Neural progenitor cell (in vitro differentiated cells): ENCODE results near the gene NCAM1. TPM values are rescaled to one million over a fixed set of nuclear protein-coding genes. Genes with fewer than 3 reads are reported as not detected.

Source experiments
- DNase-seq: peaks from one replicate; pipeline ENCODE4 v3.0.0-alpha.2; 2016; ENCODE audit warnings: low spot score
- H2AFZ ChIP-seq: fragments of 200-600 bp; sonication (generic); replicated peaks from 2 replicates; pipeline ENCODE4 v1.6.1; 2016; ENCODE audit warnings: antibody characterized with exemption
- H3F3A ChIP-seq: fragments of 200-600 bp; sonication (generic); 2 replicates; pipeline ENCODE4 v1.6.1; 2016; ENCODE audit warnings: antibody characterized with exemption, low read depth
- H3K27ac ChIP-seq: fragments of 200-600 bp; sonication (generic); 2 replicates; pipeline ENCODE4 v1.5.1; 2016; ENCODE audit warnings: mild to moderate bottlenecking
- H3K27me3 ChIP-seq: fragments of 200-600 bp; sonication (generic); 2 replicates; pipeline ENCODE4 v1.6.1; 2016; ENCODE audit warnings: mild to moderate bottlenecking, moderate library complexity
- H3K36me3 ChIP-seq: fragments of 200-600 bp; sonication (generic); 2 replicates; pipeline ENCODE4 v1.5.1; 2016
- H3K4me1 ChIP-seq: fragments of 200-600 bp; sonication (generic); 2 replicates; pipeline ENCODE4 v1.6.1; 2016; ENCODE audit warnings: mixed run types
- H3K4me2 ChIP-seq: fragments of 200-600 bp; sonication (generic); 2 replicates; pipeline ENCODE4 v1.6.1; 2016
- H3K4me3 ChIP-seq: fragments of 200-600 bp; sonication (generic); 2 replicates; pipeline ENCODE4 v1.5.1; 2016
- H3K79me2 ChIP-seq: fragments of 200-600 bp; sonication (generic); 2 replicates; pipeline ENCODE4 v1.6.1; 2016; ENCODE audit warnings: low read depth
- H3K9ac ChIP-seq: fragments of 200-600 bp; sonication (generic); 2 replicates; pipeline ENCODE4 v1.6.1; 2016
- H3K9me3 ChIP-seq: fragments of 200-600 bp; sonication (generic); 2 replicates; pipeline ENCODE4 v1.5.1; 2016; ENCODE audit warnings: low read depth
- H4K20me1 ChIP-seq: fragments of 200-600 bp; sonication (generic); 2 replicates; pipeline ENCODE4 v1.6.1; 2016; ENCODE audit warnings: low read depth
- H3K27ac Mint-ChIP-seq: 3 replicates; pipeline ENCODE4 v1.8.0; 2021; ENCODE audit warnings: mixed read lengths
- H3K27me3 Mint-ChIP-seq: 2 replicates; pipeline ENCODE4 v1.8.0; 2022; ENCODE audit warnings: low read depth, mild to moderate bottlenecking, inconsistent platforms, moderate library complexity, mixed read lengths; ENCODE audit not compliant: insufficient read depth
- H3K36me3 Mint-ChIP-seq: 3 replicates; pipeline ENCODE4 v1.8.0; 2021; ENCODE audit warnings: mixed read lengths
- H3K4me1 Mint-ChIP-seq: 3 replicates; pipeline ENCODE4 v1.8.0; 2021; ENCODE audit warnings: mixed read lengths
- H3K4me3 Mint-ChIP-seq: 3 replicates; pipeline ENCODE4 v1.8.0; 2021; ENCODE audit warnings: mild to moderate bottlenecking, moderate library complexity, mixed read lengths
- H3K9me3 Mint-ChIP-seq: 3 replicates; pipeline ENCODE4 v1.8.0; 2020; ENCODE audit warnings: mixed read lengths
- CTCF ChIP-seq: fragments of 200-600 bp; sonication (generic); IDR thresholded peaks from 2 replicates; pipeline ENCODE4 v1.5.1; 2017; ENCODE audit warnings: antibody characterized with exemption, mild to moderate bottlenecking
- EZH2 ChIP-seq: fragments of 200-600 bp; sonication (generic); IDR thresholded peaks from 2 replicates; pipeline ENCODE4 v1.6.1; 2017; ENCODE audit warnings: antibody characterized with exemption, mild to moderate bottlenecking, moderate library complexity
- EZH2phosphoT487 ChIP-seq: fragments of 200-600 bp; sonication (generic); IDR thresholded peaks from 2 replicates; pipeline ENCODE4 v1.6.1; 2017; ENCODE audit warnings: antibody characterized with exemption
- total RNA-seq: library from RNA; depleted of rRNA; stranded (reverse); fragments of >200 nt; gene quantifications from 2 replicates; pipeline ENCODE4 v1.2.3, GENCODE V29; 2015; ENCODE audit warnings: low replicate concordance

The NCAM1 gene
- total RNA-seq, 1 donor from 2014 or later, result 17.5 TPM

- Mint-ChIP-seq H3K27me3 (peaks cover 12% of the 10 kb centered on the region), H3K4me1 (peaks cover 15% of the 10 kb centered on the region), H3K36me3 (peaks cover 30% of the 10 kb centered on the region), H3K4me3 (peak overlapping the region; percentile 88), H3K9me3 (no peaks in the 10 kb centered on the region), H3K27ac (no peak overlapping the region)
- TF ChIP-seq CTCF, result no peak
- no peak for TF ChIP-seq EZH2
- TF ChIP-seq EZH2phosphoT487, result no peak
- Histone ChIP-seq H3K9ac (no peak overlapping the region), H3K9me3 (no peaks in the 10 kb centered on the region), H2AFZ (no peak overlapping the region), H3K36me3 (no peaks in the 10 kb centered on the region), H3K27me3 (peaks cover 18% of the 10 kb centered on the region), H3K4me2 (peak overlapping the region; percentile 77), H3K4me3 (peak overlapping the region; percentile 77), H3K4me1 (peaks cover 7% of the 10 kb centered on the region), H3K79me2 (peaks cover 10% of the 10 kb centered on the region), H3K27ac (no peak overlapping the region), H3F3A (no peaks in the 10 kb centered on the region), H4K20me1 (no peaks in the 10 kb centered on the region)
- DNase-seq, result no peak
Observed at GRCh38 chr11:113315811-113316210, 354.6 kb downstream of the NCAM1 start.

- H3F3A ChIP-seq, result no peaks in the 10 kb centered on the region
- no peak overlapping the region for H3K4me3 Mint-ChIP-seq
- peaks cover 15% of the 10 kb centered on the region for H3K4me1 Mint-ChIP-seq
- H3K27ac ChIP-seq, result no peak overlapping the region
- TF ChIP-seq EZH2phosphoT487 (no peak), EZH2 (no peak), CTCF (no peak)
- H4K20me1 ChIP-seq, result no peaks in the 10 kb centered on the region
- no peak overlapping the region for H3K4me2 ChIP-seq
- no peak overlapping the region for H3K9ac ChIP-seq
- H3K36me3 ChIP-seq, result no peaks in the 10 kb centered on the region
- peaks cover 12% of the 10 kb centered on the region for H3K27me3 Mint-ChIP-seq
- peaks cover 10% of the 10 kb centered on the region for H3K79me2 ChIP-seq
- H3K4me3 ChIP-seq, result no peak overlapping the region
- H3K4me1 ChIP-seq, result peaks cover 7% of the 10 kb centered on the region
- peaks cover 30% of the 10 kb centered on the region for H3K36me3 Mint-ChIP-seq
- no peaks in the 10 kb centered on the region for H3K9me3 ChIP-seq
- no peak overlapping the region for H3K27ac Mint-ChIP-seq
- H3K27me3 ChIP-seq, result peaks cover 18% of the 10 kb centered on the region
- no peak for DNase-seq
- H3K9me3 Mint-ChIP-seq, result no peaks in the 10 kb centered on the region
- no peak overlapping the region for H2AFZ ChIP-seq
Observed at GRCh38 chr11:113316256-113316655, 355.0 kb downstream of the NCAM1 start.

- Mint-ChIP-seq H3K4me1 (peaks cover 15% of the 10 kb centered on the region), H3K36me3 (peaks cover 30% of the 10 kb centered on the region), H3K27ac (no peak overlapping the region), H3K9me3 (no peaks in the 10 kb centered on the region), H3K4me3 (no peak overlapping the region), H3K27me3 (peaks cover 9% of the 10 kb centered on the region)
- H3K36me3 ChIP-seq, result no peaks in the 10 kb centered on the region
- no peak for TF ChIP-seq EZH2
- TF ChIP-seq EZH2phosphoT487, result no peak
- no peak for TF ChIP-seq CTCF
- no peak for DNase-seq
- no peaks in the 10 kb centered on the region for H3F3A ChIP-seq
- no peak overlapping the region for H3K4me3 ChIP-seq
- peaks cover 10% of the 10 kb centered on the region for H3K79me2 ChIP-seq
- H3K27me3 ChIP-seq, result peaks cover 18% of the 10 kb centered on the region
- no peak overlapping the region for H3K27ac ChIP-seq
- no peaks in the 10 kb centered on the region for H3K9me3 ChIP-seq
- no peaks in the 10 kb centered on the region for H4K20me1 ChIP-seq
- H3K4me1 ChIP-seq, result peaks cover 7% of the 10 kb centered on the region
- no peak overlapping the region for H2AFZ ChIP-seq
- no peak overlapping the region for H3K4me2 ChIP-seq
- H3K9ac ChIP-seq, result no peak overlapping the region
Observed at GRCh38 chr11:113317339-113317738, 356.1 kb downstream of the NCAM1 start.
